Trophoblast cell (in vitro differentiated cells and primary cell): Measurements from ENCODE around the gene OR2AT4.

Source experiments
- DNase-seq, 2 donors: peaks; one replicate each; pipeline ENCODE4 v3.0.0-alpha.2; 2016
- H2AFZ ChIP-seq: 2 replicates; pipeline ENCODE4 v1.6.1; 2013; ENCODE audit warnings: low read length, moderate library complexity, mild to moderate bottlenecking; ENCODE audit not compliant: insufficient read depth, poor library complexity
- H2AK5ac ChIP-seq: 2 replicates; pipeline ENCODE4 v1.6.1; 2013; ENCODE audit warnings: mild to moderate bottlenecking, low read length
- H2BK120ac ChIP-seq: 2 replicates; pipeline ENCODE4 v1.6.1; 2013; ENCODE audit warnings: low read length, mild to moderate bottlenecking, moderate library complexity; ENCODE audit not compliant: insufficient read depth, poor library complexity
- H2BK12ac ChIP-seq: 2 replicates; pipeline ENCODE4 v1.6.1; 2013; ENCODE audit warnings: mild to moderate bottlenecking, low read length, moderate library complexity
- H2BK5ac ChIP-seq: 2 replicates; pipeline ENCODE4 v1.6.1; 2013; ENCODE audit warnings: low read length, low read depth, moderate library complexity, mild to moderate bottlenecking; ENCODE audit not compliant: poor library complexity
- H3K14ac ChIP-seq: 2 replicates; pipeline ENCODE4 v1.6.1; 2013; ENCODE audit warnings: mild to moderate bottlenecking, low read length
- H3K18ac ChIP-seq: 2 replicates; pipeline ENCODE4 v1.6.1; 2013; ENCODE audit warnings: mild to moderate bottlenecking, low read length
- H3K23ac ChIP-seq: 2 replicates; pipeline ENCODE4 v1.6.1; 2013; ENCODE audit warnings: low read length
- H3K27ac ChIP-seq: 2 replicates; pipeline ENCODE4 v1.5.1; 2013; ENCODE audit warnings: low read depth, mild to moderate bottlenecking, inconsistent platforms, low read length, moderate library complexity
- H3K27me3 ChIP-seq: 2 replicates; pipeline ENCODE4 v1.6.1; 2013; ENCODE audit warnings: inconsistent platforms, mild to moderate bottlenecking, low read length, moderate library complexity; ENCODE audit not compliant: insufficient read depth
- H3K36me3 ChIP-seq, 2 experiments: 1 replicate in 1 of 2; 2 replicates in 1 of 2; pipeline ENCODE4 v1.6.1; 2013; ENCODE audit warnings: low read length in 2 of 2, mild to moderate bottlenecking in 2 of 2, moderate library complexity in 1 of 2; ENCODE audit not compliant: insufficient read depth in 2 of 2, control insufficient read depth in 1 of 2
- H3K4ac ChIP-seq: 2 replicates; pipeline ENCODE4 v1.6.1; 2013; ENCODE audit warnings: low read depth, mild to moderate bottlenecking, low read length, moderate library complexity
- H3K4me1 ChIP-seq, 2 experiments: 1 replicate in 1 of 2; 2 replicates in 1 of 2; pipeline ENCODE4 v1.6.1; 2013; ENCODE audit warnings: low read length in 2 of 2, mild to moderate bottlenecking in 2 of 2, moderate library complexity in 1 of 2; ENCODE audit not compliant: insufficient read depth in 2 of 2, control insufficient read depth in 1 of 2
- H3K4me2 ChIP-seq: 2 replicates; pipeline ENCODE4 v1.6.1; 2013; ENCODE audit warnings: inconsistent platforms, mild to moderate bottlenecking, low read length, moderate library complexity
- H3K4me3 ChIP-seq: 2 replicates; pipeline ENCODE4 v1.5.1; 2013; ENCODE audit warnings: mild to moderate bottlenecking, low read depth, low read length, inconsistent platforms
- H3K79me1 ChIP-seq: one replicate; pipeline ENCODE4 v1.6.1; 2013; ENCODE audit warnings: low read length
- H3K79me2 ChIP-seq: 2 replicates; pipeline ENCODE4 v1.6.1; 2013; ENCODE audit warnings: low read length, mild to moderate bottlenecking; ENCODE audit not compliant: control insufficient read depth, insufficient read depth, poor library complexity
- H3K9ac ChIP-seq: 2 replicates; pipeline ENCODE4 v1.6.1; 2013; ENCODE audit warnings: mild to moderate bottlenecking, low read length
- H3K9me3 ChIP-seq: 2 replicates; pipeline ENCODE4 v1.6.1; 2013; ENCODE audit warnings: low read depth, mild to moderate bottlenecking, control low read depth, inconsistent platforms, low read length; ENCODE audit not compliant: insufficient read depth
- H4K12ac ChIP-seq: 2 replicates; pipeline ENCODE4 v1.6.1; 2013; ENCODE audit warnings: low read depth, mild to moderate bottlenecking, low read length, moderate library complexity
- H4K8ac ChIP-seq: 2 replicates; pipeline ENCODE4 v1.6.1; 2013; ENCODE audit warnings: low read depth, mild to moderate bottlenecking, low read length, moderate library complexity
- H4K91ac ChIP-seq: one replicate; pipeline ENCODE4 v1.6.1; 2013; ENCODE audit warnings: low read depth, mild to moderate bottlenecking, low read length, moderate library complexity
- WGBS: extraction: QIAGEN DNeasy Blood & Tissue Kit; methylation state at CpG from one replicate; pipeline ENCODE4 v1.1.7; 2013; ENCODE audit warnings: missing lambda C conversion rate; ENCODE audit not compliant: insufficient read length, insufficient coverage; ENCODE audit errors: extremely low coverage; 5-methylcytosine and 5-hydroxymethylcytosine counted together

OR2AT4 gene

GRCh38 chr11:75056814-75057213 is 39.9 kb downstream of the OR2AT4 start:
- H3K23ac ChIP-seq, result no peak overlapping the region
- no peak overlapping the region for H2BK12ac ChIP-seq
- no peaks in the 10 kb centered on the region for H3K9me3 ChIP-seq
- no peak overlapping the region for H3K27ac ChIP-seq
- H2AFZ ChIP-seq, result no peak overlapping the region
- H3K4me3 ChIP-seq, result no peak overlapping the region
- no peaks in the 10 kb centered on the region for H3K36me3 ChIP-seq
- no peak overlapping the region for H3K18ac ChIP-seq
- H2BK5ac ChIP-seq, result no peak overlapping the region
- no peak overlapping the region for H4K12ac ChIP-seq
- no peak overlapping the region for H3K4ac ChIP-seq
- H3K27me3 ChIP-seq, result no peaks in the 10 kb centered on the region
- H3K4me1 ChIP-seq, result no peaks in the 10 kb centered on the region
- no peak overlapping the region for H4K91ac ChIP-seq
- DNase-seq, result peak; percentile 47 to 86
- H2AK5ac ChIP-seq, result no peak overlapping the region
- H3K4me2 ChIP-seq, result no peak overlapping the region
- no peak overlapping the region for H3K9ac ChIP-seq
- no peak overlapping the region for H4K8ac ChIP-seq
- H3K79me2 ChIP-seq, result no peaks in the 10 kb centered on the region
- no peak overlapping the region for H2BK120ac ChIP-seq
- WGBS, result no CpG with 5 or more reads among the region's 3 CpGs
- no peak overlapping the region for H3K14ac ChIP-seq
- H3K79me1 ChIP-seq, result peaks cover 1% of the 10 kb centered on the region

- Histone ChIP-seq H4K12ac (no peak overlapping the region), H3K4me2 (no peak overlapping the region), H3K79me1 (peaks cover 1% of the 10 kb centered on the region), H4K8ac (no peak overlapping the region), H3K4ac (no peak overlapping the region), H3K79me2 (no peaks in the 10 kb centered on the region), H3K9ac (no peak overlapping the region), H2BK12ac (no peak overlapping the region), H3K4me3 (no peak overlapping the region), H3K14ac (no peak overlapping the region), H3K27ac (no peak overlapping the region), H3K27me3 (no peaks in the 10 kb centered on the region), H3K23ac (no peak overlapping the region), H3K36me3 (no peaks in the 10 kb centered on the region), H3K4me1 (no peaks in the 10 kb centered on the region), H2BK120ac (no peak overlapping the region), H3K9me3 (peaks cover 3% of the 10 kb centered on the region), H3K18ac (no peak overlapping the region), H2AK5ac (no peak overlapping the region), H4K91ac (no peak overlapping the region), H2AFZ (no peak overlapping the region), H2BK5ac (no peak overlapping the region)
- peak; percentile 74 to 90 for DNase-seq
- WGBS, result no CpG with 5 or more reads among the region's 6 CpGs
Observed at GRCh38 chr11:75055511-75055910, 41.2 kb downstream of the OR2AT4 start.

- Histone ChIP-seq H4K12ac (no peak overlapping the region), H2AFZ (no peak overlapping the region), H2BK120ac (no peak overlapping the region), H3K79me1 (peaks cover 1% of the 10 kb centered on the region), H3K4me1 (no peaks in the 10 kb centered on the region), H3K27me3 (no peaks in the 10 kb centered on the region), H3K27ac (no peak overlapping the region), H2BK12ac (no peak overlapping the region), H3K23ac (no peak overlapping the region), H3K4me2 (no peak overlapping the region), H3K4ac (no peak overlapping the region), H3K79me2 (no peaks in the 10 kb centered on the region), H3K14ac (no peak overlapping the region), H4K8ac (no peak overlapping the region), H3K9ac (no peak overlapping the region), H3K4me3 (no peak overlapping the region), H3K9me3 (peaks cover 3% of the 10 kb centered on the region), H2AK5ac (no peak overlapping the region), H3K18ac (no peak overlapping the region), H4K91ac (no peak overlapping the region), H3K36me3 (no peaks in the 10 kb centered on the region), H2BK5ac (no peak overlapping the region)
- no peak for DNase-seq
- no CpG with 5 or more reads among the region's 1 CpG for WGBS
Observed at GRCh38 chr11:75052457-75052856, 44.2 kb downstream of the OR2AT4 start.

GRCh38 chr11:75051043-75051442 is 45.6 kb downstream of the OR2AT4 start:
- no peak for DNase-seq
- Histone ChIP-seq H3K14ac (no peak overlapping the region), H4K91ac (peak overlapping the region; percentile 42), H3K4me3 (no peak overlapping the region), H3K79me2 (no peaks in the 10 kb centered on the region), H2AK5ac (no peak overlapping the region), H2AFZ (no peak overlapping the region), H3K79me1 (peaks cover 7% of the 10 kb centered on the region), H2BK12ac (peak overlapping the region; percentile 27), H3K9ac (no peak overlapping the region), H3K23ac (no peak overlapping the region), H3K9me3 (peaks cover 3% of the 10 kb centered on the region), H3K4ac (no peak overlapping the region), H3K4me2 (no peak overlapping the region), H4K8ac (no peak overlapping the region), H2BK120ac (no peak overlapping the region), H3K4me1 (peaks cover 0 to 4% of the 10 kb centered on the region in 2 experiments), H3K27me3 (no peaks in the 10 kb centered on the region), H3K18ac (no peak overlapping the region), H3K27ac (no peak overlapping the region), H4K12ac (no peak overlapping the region), H3K36me3 (no peaks in the 10 kb centered on the region), H2BK5ac (no peak overlapping the region)
- no CpG with 5 or more reads among the region's 5 CpGs for WGBS
